Coronary artery (tissue), 2 donors: Measurements from ENCODE around the gene MOV10L1.

ENCODE experiments used
- DNase-seq: peaks from one replicate; pipeline ENCODE4 v3.0.0-alpha.2; 2017; ENCODE audit warnings: low spot score
- H3K27ac ChIP-seq, 2 donors: fragments of 200-600 bp; sonication (generic); one replicate each; pipeline ENCODE4 v1.5.1; 2016 to 2019
- H3K4me3 ChIP-seq: fragments of 200-600 bp; sonication (generic); 2 replicates; pipeline ENCODE4 v1.5.1; 2016; ENCODE audit warnings: mild to moderate bottlenecking, moderate library complexity
- TF ChIP-seq, protein P1 (sequence below): fragments of 200-600 bp; sonication (generic); IDR thresholded peaks from one replicate; pipeline ENCODE4 v1.5.1; 2019; ENCODE audit warnings: antibody characterized with exemption

The MOV10L1 gene

DNA sequence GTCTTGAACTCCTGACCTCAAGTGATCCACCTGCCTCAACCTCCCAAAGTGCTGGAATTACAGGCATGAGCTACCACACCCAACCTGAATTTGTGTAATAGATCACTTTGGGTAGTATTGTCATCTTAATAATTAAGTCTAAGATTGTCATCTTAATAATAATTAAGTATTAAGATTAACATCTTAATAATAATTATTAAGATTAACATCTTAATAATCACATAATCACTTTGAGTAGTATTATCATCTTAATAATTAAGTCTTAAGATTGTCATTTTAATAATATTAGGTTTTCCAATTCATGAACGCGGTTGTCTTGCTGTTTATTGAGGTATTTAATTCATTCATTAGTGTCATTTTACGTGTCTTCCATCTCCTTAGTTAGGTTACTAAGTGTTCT, 8.2 kb downstream of the MOV10L1 start:
- Histone ChIP-seq H3K4me3 (no peak overlapping the region), H3K27ac (no peak overlapping the region)
- DNase-seq = no peak
- TF ChIP-seq, protein P1, sequence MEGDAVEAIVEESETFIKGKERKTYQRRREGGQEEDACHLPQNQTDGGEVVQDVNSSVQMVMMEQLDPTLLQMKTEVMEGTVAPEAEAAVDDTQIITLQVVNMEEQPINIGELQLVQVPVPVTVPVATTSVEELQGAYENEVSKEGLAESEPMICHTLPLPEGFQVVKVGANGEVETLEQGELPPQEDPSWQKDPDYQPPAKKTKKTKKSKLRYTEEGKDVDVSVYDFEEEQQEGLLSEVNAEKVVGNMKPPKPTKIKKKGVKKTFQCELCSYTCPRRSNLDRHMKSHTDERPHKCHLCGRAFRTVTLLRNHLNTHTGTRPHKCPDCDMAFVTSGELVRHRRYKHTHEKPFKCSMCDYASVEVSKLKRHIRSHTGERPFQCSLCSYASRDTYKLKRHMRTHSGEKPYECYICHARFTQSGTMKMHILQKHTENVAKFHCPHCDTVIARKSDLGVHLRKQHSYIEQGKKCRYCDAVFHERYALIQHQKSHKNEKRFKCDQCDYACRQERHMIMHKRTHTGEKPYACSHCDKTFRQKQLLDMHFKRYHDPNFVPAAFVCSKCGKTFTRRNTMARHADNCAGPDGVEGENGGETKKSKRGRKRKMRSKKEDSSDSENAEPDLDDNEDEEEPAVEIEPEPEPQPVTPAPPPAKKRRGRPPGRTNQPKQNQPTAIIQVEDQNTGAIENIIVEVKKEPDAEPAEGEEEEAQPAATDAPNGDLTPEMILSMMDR = no peak

DNA sequence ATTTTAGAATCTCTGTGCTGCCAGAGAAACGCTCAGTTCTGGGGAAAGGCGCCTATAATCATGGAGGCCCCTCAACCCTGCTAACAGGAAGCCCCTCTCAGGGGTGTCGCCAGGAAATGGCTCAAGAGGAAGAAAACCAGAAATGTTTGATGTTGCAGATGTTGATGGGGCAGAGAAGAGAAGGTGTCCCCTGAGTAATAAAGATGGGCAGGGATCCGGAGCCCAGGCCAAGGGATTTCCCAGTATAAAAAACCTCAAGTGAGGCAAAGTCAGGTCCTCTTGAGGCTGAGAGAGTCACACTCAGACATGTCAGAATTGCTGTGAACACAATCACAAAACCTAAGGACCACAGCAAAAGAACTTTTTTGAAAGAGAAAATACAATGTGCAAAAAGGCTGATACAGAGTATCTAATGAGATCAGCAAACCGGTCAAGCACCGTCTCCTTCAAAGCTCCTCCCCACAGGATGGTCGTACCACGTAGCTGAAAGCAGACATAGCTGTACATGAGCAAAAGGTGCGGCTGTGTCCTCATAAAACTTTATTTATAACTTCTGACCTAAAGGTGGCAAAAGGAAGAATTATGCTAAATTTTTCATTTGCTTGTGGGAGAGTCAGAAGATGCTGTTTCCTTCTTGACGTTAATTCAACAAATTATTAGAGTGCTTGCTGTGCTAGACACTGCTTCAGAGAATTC, 12.2 kb downstream of the MOV10L1 start:
- Histone ChIP-seq H3K4me3 (no peak overlapping the region), H3K27ac (no peak overlapping the region)
- TF ChIP-seq, protein P1 = no peak
- no peak for DNase-seq

DNA sequence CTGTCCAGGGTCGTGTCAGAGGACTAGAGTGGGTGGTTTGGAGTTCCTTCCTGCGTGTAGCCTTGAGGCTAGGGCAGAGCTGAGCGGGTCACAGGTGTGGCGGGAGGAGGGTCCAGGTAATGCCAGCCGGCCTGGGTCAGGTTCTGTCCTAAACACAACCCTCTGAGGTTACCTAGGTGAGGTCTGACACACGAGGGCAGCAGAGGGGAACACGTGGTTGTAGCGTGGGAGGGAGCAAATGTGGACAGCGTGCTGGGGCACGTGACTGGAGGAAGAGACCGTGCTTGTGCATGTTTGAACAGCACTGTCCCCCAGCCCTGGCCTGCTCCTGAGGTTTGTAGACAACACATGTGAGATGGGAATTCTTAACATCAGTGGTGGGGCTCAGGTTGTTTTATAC, 13.1 kb downstream of the MOV10L1 start:
- Histone ChIP-seq H3K27ac (no peak overlapping the region), H3K4me3 (no peak overlapping the region)
- no peak for DNase-seq
- TF ChIP-seq, protein P1 = no peak

DNA sequence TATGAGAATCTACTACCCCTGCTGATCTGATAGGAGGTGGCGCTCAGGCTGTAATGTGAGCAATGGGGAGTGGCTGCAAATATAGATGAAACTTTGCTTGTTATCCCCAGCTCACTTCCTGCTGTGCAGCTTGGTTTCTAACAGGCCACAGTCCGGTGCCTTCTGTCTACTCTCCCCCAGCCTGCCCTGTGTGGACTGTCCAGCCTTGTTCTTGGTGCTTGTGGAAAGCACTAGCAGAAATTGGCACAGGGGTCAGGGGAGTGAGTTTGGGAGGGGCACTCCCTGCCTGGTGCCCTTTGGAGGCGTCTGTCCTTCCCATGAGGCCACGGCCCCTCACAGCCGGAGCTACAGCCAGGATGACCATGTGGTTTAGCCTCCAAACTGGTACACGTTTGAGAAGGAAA, 14.3 kb downstream of the MOV10L1 start:
- no peak overlapping the region for H3K27ac ChIP-seq
- DNase-seq = no peak
- TF ChIP-seq, protein P1 = no peak
- no peak overlapping the region for H3K4me3 ChIP-seq

DNA sequence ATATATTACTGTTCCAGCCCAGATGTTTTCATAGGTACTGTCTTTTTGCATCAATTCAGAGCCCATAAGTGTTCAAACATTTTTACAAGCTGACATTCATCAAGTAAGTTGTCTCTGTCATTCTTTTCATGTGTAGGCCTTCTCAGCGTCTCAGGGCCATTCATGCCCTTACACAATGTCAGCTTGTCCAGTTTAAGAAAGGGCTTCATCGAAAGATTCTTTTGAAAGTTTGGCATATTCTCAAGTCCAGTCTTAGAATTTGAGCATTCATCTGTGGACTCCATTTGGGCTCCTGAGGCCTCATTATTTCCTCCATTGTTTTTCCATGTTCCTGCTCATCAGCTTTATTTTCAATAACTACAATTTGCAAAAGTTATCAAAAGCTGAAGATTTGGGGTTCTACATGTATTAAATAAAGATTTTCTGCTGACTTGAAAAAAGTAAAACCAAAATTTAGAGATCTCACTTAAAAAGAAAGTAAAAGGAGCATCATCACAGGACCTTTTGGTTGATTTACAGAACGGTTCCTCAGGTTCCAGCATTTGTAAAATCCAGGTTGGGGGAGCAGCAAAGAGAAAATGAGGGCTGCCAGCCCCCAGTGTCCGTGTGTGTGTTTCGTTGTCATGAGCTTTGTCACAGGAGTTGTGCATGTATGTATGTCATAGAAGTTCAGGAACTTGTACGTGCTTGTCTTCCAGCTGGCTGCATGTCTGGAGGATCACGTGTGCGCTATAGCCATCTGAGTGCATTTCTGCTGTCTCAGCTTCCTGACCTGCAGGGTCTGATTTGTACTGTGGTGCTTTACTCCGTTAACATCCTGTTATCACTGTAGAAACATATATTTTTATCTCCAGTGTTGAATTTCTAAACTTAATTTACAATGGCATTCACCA, 15.6 kb downstream of the MOV10L1 start:
- DNase-seq = no peak
- H3K27ac ChIP-seq = no peak overlapping the region

DNA sequence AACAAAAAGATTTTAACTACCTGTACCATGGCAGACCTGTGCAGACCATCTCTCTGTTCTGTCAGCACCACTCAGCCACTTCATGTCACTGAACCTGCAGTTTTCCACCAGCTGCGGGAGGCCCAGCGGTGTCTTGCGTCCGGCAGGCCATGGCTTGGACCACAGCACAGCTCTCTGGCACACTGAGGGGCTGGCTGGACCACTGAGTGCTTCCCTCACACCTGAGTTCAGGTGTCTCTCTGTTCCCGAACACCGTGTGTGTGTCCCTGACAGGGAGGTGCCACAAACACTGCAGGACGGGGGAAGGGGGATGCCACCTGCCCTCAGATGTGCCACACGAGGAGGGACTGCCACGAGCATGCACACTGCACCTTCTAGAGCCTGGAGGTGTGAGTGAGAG, 17.7 kb downstream of the MOV10L1 start:
- DNase-seq = no peak
- Histone ChIP-seq H3K4me3 (no peak overlapping the region), H3K27ac (no peak overlapping the region)
- TF ChIP-seq, protein P1 = no peak

More for the DNA sequence above, 15.6 kb downstream of the MOV10L1 start:
- no peak overlapping the region for H3K4me3 ChIP-seq
- TF ChIP-seq, protein P1 = no peak
